ENCODE data around the gene TUBB. TPM values are rescaled to one million over a fixed set of nuclear protein-coding genes. Genes with fewer than 3 reads are reported as not detected.

Gene TUBB
- total RNA-seq = 100 to 1,000 TPM; 150 to 268 (median 241) TPM
- long read RNA-seq, transcript TUBB-205 (4 exons, 2,670 nt) = major isoform, 106 of 115 reads
- long read RNA-seq, partial matches to known transcripts = 0 of 115 reads
- long read RNA-seq, other reads (novel, unspliced or antisense) = 9 of 115 reads

DNA sequence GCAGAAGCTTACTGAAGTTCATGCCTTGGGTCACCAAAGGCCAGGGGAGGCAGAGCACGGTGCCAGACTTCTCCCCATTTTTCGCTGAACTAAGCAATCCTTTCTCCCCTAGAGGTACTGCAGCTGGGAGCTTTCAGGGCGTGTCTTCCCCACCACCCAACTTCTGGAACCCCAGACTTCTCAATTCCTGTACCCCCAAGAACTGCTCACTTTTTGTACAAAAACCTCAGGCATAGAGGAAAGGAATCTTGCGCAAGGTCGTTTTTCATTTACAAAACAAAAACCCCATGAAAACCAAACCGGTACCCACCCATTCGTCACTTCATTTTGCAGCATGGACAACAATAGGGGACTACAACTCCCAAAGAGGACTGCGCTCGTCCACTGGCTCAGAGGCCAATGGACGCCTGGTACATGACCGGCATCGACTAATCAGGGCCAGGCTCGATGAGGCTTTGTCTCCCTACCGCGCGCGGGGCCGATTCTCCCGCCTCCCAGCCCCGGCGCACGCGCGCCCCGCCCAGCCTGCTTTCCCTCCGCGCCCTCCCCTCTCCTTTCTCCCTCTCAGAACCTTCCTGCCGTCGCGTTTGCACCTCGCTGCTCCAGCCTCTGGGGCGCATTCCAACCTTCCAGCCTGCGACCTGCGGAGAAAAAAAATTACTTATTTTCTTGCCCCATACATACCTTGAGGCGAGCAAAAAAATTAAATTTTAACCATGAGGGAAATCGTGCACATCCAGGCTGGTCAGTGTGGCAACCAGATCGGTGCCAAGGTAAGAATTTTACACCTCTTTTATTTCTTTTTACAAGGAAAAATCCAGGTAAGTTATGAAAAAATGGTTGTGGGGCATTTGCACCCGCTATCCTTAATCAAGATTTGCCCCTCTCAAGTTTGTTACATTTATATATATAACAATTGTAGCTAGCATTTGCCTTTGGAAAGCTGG lies at the start of gene TUBB:
TSS of gene TUBB (plus strand) at position 562 of the 947 bp plus-strand sequence. CDS start at position 717, 155 bp downstream.
- intact Hi-C loops (cut with DNase I) = no loop called here
- peak; percentile 69 to 82 (median 75) for ATAC-seq
- under 1% methylated on average over 36 of the region's 38 CpGs for WGBS (ENCODE audit: insufficient coverage, low coverage, low lambda C conversion rate, missing lambda C conversion rate)

DNA sequence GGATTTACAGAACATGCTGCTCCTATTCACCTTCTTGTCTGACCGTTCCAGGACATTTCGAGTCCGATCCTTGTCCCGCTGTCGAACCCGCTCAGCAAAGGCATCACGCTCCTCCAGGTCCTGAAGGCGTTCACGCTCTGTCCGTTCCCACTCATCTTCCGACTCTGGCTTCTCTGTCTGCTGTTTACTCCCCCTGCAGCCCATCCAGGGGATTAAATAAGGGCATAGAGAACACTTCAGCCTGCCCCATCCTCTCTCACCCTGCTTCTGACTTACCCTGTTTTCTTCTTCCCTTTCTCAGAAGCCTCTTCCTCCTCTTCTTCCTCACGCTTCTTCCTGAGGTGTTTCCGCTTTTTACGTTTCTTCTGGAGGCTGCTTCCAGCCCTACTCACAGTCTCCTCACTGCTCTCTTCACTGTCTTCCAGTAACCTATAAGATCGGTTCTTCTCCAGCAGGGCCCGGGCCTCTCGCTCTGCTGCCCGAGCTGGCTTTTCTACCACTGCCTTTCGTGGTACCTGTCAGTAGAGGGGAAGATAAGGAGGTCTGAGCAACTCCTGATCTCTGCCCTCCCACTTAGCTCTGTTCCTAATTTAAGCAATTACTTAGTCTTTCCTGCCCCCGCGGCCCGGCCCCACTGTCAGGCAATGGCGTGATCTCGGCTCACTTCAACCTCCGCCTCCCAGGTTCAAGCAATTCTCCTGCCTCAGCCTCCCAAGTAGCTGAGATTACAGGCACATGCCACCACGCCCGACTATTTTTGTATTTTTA lies 49.2 kb upstream of the TUBB start:
- Histone ChIP-seq H3K27ac (no peak overlapping the region), H3K4me1 (peaks cover 0 to 28% (median 4%) of the 10 kb centered on the region in 4 donors), H3K36me3 (peaks cover 0 to 40% (median 17%) of the 10 kb centered on the region in 4 donors), H3K4me3 (no peak overlapping the region), H3K27me3 (no peaks in the 10 kb centered on the region), H3K9me3 (no peaks in the 10 kb centered on the region)
- intact Hi-C loops (cut with DNase I) = loop anchor here (10.0 kb wide), 2 partner anchors 46 to 186 kb away; partner anchors contain the start of genes ATAT1 (in 1 of the 2) and HLA-E (in 1 of the 2)
- DNase-seq (no peak), ATAC-seq (no peak)
- TF ChIP-seq, protein P1, sequence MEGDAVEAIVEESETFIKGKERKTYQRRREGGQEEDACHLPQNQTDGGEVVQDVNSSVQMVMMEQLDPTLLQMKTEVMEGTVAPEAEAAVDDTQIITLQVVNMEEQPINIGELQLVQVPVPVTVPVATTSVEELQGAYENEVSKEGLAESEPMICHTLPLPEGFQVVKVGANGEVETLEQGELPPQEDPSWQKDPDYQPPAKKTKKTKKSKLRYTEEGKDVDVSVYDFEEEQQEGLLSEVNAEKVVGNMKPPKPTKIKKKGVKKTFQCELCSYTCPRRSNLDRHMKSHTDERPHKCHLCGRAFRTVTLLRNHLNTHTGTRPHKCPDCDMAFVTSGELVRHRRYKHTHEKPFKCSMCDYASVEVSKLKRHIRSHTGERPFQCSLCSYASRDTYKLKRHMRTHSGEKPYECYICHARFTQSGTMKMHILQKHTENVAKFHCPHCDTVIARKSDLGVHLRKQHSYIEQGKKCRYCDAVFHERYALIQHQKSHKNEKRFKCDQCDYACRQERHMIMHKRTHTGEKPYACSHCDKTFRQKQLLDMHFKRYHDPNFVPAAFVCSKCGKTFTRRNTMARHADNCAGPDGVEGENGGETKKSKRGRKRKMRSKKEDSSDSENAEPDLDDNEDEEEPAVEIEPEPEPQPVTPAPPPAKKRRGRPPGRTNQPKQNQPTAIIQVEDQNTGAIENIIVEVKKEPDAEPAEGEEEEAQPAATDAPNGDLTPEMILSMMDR (IDR thresholded peaks at IDR 0.05) = no peak
- TF ChIP-seq POLR2A (IDR thresholded peaks at IDR 0.05) = no peak
- 84% methylated on average over 25 of the region's 27 CpGs for WGBS (ENCODE audit: insufficient coverage, low coverage, low lambda C conversion rate, missing lambda C conversion rate)

More for the DNA sequence above, at the start of gene TUBB:
- peak within 1 kb of the TSS; percentile 84 to 94 (median 91) for H3K4me3 ChIP-seq
- peaks cover 9 to 29% (median 19%) of the 10 kb centered on the region in 4 donors for H3K36me3 ChIP-seq
- H3K9me3 ChIP-seq = no peaks in the 10 kb centered on the region
- TF ChIP-seq, protein P1 (IDR thresholded peaks at IDR 0.05) = peak in 1 of 4 donors; percentile 14
- TF ChIP-seq POLR2A (IDR thresholded peaks at IDR 0.05) = peak; percentile 95
- DNase-seq = peak; percentile 97 to 98 (median 98)
- peak within 1 kb of the TSS; percentile 81 to 91 (median 90) for H3K27ac ChIP-seq
- H3K4me1 ChIP-seq = peaks cover 0 to 41% (median 16%) of the 10 kb centered on the region in 4 donors
- no peaks in the 10 kb centered on the region for H3K27me3 ChIP-seq

DNA sequence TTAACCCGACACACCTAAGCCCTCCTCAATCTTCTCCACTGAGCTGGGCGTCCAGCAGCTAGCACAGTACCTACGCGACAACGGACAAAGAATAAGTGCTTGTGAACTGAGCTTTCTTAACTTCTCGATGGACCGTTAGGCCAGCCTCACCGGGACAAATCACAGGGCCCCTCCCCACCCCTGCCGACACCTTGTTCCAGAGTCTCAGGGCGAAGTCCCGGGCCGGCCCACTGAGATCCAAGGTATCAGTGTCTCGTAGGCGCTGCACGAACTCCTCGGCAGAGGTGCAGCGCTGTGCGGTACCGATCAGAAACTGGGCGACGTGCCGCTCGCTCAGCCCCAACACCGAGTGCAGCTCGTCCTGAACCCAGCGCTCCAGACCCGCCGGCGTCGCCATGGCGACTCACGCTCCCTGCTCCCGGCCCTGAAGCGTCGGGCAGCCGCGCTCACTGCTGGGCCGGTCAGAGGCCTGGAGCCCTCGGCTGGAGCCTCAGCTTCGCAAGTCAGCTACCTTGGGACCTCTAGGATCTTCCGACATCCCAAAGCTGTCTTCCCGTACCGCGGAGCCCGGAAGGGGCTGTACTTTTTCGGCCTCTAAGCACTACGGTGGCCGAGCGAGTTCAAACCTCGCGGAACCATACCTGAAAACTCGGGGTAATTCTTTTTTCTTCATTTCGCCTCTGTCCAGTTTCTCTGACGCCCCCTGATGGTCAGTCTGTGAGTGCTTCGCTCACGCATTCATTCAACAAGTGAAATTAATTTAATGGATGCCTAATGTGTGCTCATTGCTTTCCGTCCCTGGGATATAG lies 47.5 kb upstream of the TUBB start, which contains the start of gene DHX16:
TSS of gene DHX16 (minus strand) at position 562 of the 809 bp plus-strand sequence. CDS start at position 397, 165 bp downstream.
- TF ChIP-seq, protein P1 (IDR thresholded peaks at IDR 0.05) = peak; percentile 82 to 89 (median 86)
- TF ChIP-seq POLR2A (IDR thresholded peaks at IDR 0.05) = peak; percentile 44
- peaks cover 0 to 45% (median 10%) of the 10 kb centered on the region in 4 donors for H3K4me1 ChIP-seq
- peak; percentile 84 to 89 (median 84) for ATAC-seq
- no peaks in the 10 kb centered on the region for H3K9me3 ChIP-seq
- intact Hi-C loops (cut with DNase I) = loop anchor here (10.0 kb wide), 2 partner anchors 48 to 188 kb away; partner anchors contain the start of genes ATAT1 (in 1 of the 2) and HLA-E (in 1 of the 2)
- H3K27me3 ChIP-seq = no peaks in the 10 kb centered on the region
- H3K27ac ChIP-seq = peak within 1 kb of the TSS; percentile 54 to 60 (median 58)
- 0% methylated on average over 26 of the region's 57 CpGs for WGBS (ENCODE audit: insufficient coverage, low coverage, low lambda C conversion rate, missing lambda C conversion rate)
- DNase-seq = peak; percentile 93 to 96 (median 94)
- H3K36me3 ChIP-seq = peaks cover 0 to 36% (median 17%) of the 10 kb centered on the region in 4 donors
- peak within 1 kb of the TSS; percentile 91 to 100 (median 100) for H3K4me3 ChIP-seq

All from right lobe of liver (tissue), 6 donors.